Transverse colon (tissue), 4 donors: Measurements from ENCODE around the gene ASTL. TPM values are rescaled to one million over a fixed set of nuclear protein-coding genes. Genes with fewer than 3 reads are reported as not detected.

Source experiments
- DNase-seq: peaks from one replicate; pipeline ENCODE4 v3.0.0-alpha.2; 2019
- H3K27ac ChIP-seq, 4 donors: fragments of 200-600 bp; sonication (generic); 2 replicates each; pipeline ENCODE4 v1.5.1; 2016 to 2018; ENCODE audit warnings: inconsistent platforms in 4 of 4
- H3K27me3 ChIP-seq: fragments of 200-600 bp; sonication (generic); 2 replicates; pipeline ENCODE4 v1.5.1; 2017; ENCODE audit warnings: inconsistent platforms
- H3K36me3 ChIP-seq, 4 donors: fragments of 200-600 bp; sonication (generic); 2 replicates each; pipeline ENCODE4 v1.5.1; 2017 to 2019; ENCODE audit warnings: inconsistent platforms in 4 of 4
- H3K4me1 ChIP-seq, 4 donors: fragments of 200-600 bp; sonication (generic); 2 replicates each; pipeline ENCODE4 v1.5.1; 2017 to 2020; ENCODE audit warnings: inconsistent platforms in 4 of 4
- H3K4me3 ChIP-seq, 4 donors: fragments of 200-600 bp; sonication (generic); 1 replicate in 1 of 4; 2 replicates in 3 of 4; pipeline versions ENCODE4 v1.5.1 to v1.6.1; 2017 to 2019; ENCODE audit warnings: inconsistent platforms in 4 of 4
- H3K9me3 ChIP-seq, 2 donors: fragments of 200-600 bp; sonication (generic); 2 replicates each; pipeline ENCODE4 v1.5.1; 2017 to 2019; ENCODE audit warnings: inconsistent platforms in 2 of 2
- EP300 ChIP-seq: sonication (generic); formaldehyde crosslinking; IDR thresholded peaks from one replicate; pipeline ENCODE4 v1.6.1; 2017; ENCODE audit warnings: antibody characterized with exemption, low read depth
- POLR2A ChIP-seq: fragments of 450-650 bp; IDR thresholded peaks from one replicate; pipeline ENCODE4 v1.6.1; 2016; ENCODE audit warnings: antibody characterized with exemption, mild to moderate bottlenecking, moderate library complexity
- POLR2AphosphoS5 ChIP-seq, 3 donors: sonication (generic); formaldehyde crosslinking; IDR thresholded peaks; one replicate each; pipeline ENCODE4 v1.6.1; 2016; ENCODE audit warnings: antibody characterized with exemption in 3 of 3
- WGBS, 2 donors: methylation state at CpG; one replicate each; pipeline ENCODE4 v1.1.5; 2018; ENCODE audit warnings: low coverage in 1 of 2; 5-methylcytosine and 5-hydroxymethylcytosine counted together
- in situ Hi-C, 4 donors: fragments of 200-750 bp; cut with MboI; loops; one replicate each; pipeline versions ENCODE4 v1.15.0 to v1.15.1; 2017; ENCODE audit warnings: low sequenced_read_pairs in 3 of 4, low pct_ligation_motif_present in 1 of 4, low pct_unique_long_range_greater_than_20kb in 1 of 4
- intact Hi-C: fragments of 100-400 bp; cut with DNase I; formaldehyde crosslinking; loops from one replicate; pipeline ENCODE4 v1.15.1; 2023; ENCODE audit warnings: low total_unique reads
- total RNA-seq, 4 donors: library from RNA; depleted of rRNA; stranded (reverse); fragments of >200 nt; gene quantifications; one replicate each; pipeline ENCODE4 v1.1.0, GENCODE V29; 2016
- TF ChIP-seq, protein P1 (sequence below), 5 experiments: fragments of 200-600 bp in 3 of 5; fragments of 450-650 bp in 2 of 5; sonication (generic) in 3 of 5; IDR thresholded peaks; 1 replicate in 2 of 5; 2 replicates in 3 of 5; pipeline ENCODE4 v1.5.1; 2016 to 2017; ENCODE audit warnings: antibody characterized with exemption in 5 of 5, inconsistent platforms in 3 of 5, mild to moderate bottlenecking in 2 of 5, moderate library complexity in 1 of 5

Gene ASTL
- total RNA-seq, 4 donors from 2014 or later = 0.95 TPM; not detected in 3

DNA sequence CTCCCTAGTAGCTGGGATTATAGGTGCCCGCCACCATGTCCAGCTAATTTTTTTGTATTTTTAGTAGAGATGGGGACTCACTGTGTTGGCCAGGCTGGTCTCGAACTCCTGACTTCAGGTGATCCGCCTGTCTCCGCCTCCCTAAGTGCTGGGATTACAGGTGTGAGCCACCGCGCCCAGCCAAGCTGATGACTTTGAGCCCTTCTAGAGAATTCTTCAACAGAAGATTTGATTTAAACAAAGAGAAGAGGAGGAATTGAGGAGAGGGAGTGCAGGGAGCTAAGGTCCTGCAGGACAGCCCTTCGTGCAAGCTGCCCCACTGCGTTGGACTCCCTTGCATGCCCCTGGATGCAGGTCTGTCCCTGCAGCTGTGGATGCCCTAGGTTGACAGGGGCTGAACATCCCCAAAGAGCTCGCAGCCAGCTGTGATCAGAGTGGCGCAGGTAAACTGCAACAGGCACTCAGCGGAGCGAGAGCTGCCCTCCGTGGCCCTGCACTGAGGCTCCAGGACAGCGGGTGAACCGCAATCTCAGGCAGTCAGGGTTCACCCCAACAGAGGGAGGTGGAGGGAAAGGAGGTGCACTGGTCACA, 35.6 kb downstream of the ASTL start:
- peak; percentile 2 for DNase-seq
- in situ Hi-C loops (loop anchor here in 3 of 4 donors (25.0 kb wide), 1 partner anchor 90 kb away; no protein-coding TSS in a partner anchor), intact Hi-C loops (no loop called here)
- TF ChIP-seq POLR2A (no peak), POLR2AphosphoS5 (IDR thresholded peaks at IDR 0.05) (no peak), EP300 (no peak)
- TF ChIP-seq, protein P1, sequence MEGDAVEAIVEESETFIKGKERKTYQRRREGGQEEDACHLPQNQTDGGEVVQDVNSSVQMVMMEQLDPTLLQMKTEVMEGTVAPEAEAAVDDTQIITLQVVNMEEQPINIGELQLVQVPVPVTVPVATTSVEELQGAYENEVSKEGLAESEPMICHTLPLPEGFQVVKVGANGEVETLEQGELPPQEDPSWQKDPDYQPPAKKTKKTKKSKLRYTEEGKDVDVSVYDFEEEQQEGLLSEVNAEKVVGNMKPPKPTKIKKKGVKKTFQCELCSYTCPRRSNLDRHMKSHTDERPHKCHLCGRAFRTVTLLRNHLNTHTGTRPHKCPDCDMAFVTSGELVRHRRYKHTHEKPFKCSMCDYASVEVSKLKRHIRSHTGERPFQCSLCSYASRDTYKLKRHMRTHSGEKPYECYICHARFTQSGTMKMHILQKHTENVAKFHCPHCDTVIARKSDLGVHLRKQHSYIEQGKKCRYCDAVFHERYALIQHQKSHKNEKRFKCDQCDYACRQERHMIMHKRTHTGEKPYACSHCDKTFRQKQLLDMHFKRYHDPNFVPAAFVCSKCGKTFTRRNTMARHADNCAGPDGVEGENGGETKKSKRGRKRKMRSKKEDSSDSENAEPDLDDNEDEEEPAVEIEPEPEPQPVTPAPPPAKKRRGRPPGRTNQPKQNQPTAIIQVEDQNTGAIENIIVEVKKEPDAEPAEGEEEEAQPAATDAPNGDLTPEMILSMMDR (IDR thresholded peaks at IDR 0.05) = no peak
- WGBS, 2 donors = 92% methylated on average over 14 of the region's 15 CpGs; no CpG with 5 or more reads in 1 of the 2 donors
- Histone ChIP-seq H3K4me1 (no peaks in the 10 kb centered on the region), H3K27ac (no peak overlapping the region), H3K4me3 (no peak overlapping the region), H3K27me3 (no peaks in the 10 kb centered on the region), H3K36me3 (no peaks in the 10 kb centered on the region), H3K9me3 (peaks cover 0 to 9% of the 10 kb centered on the region in 2 donors)

DNA sequence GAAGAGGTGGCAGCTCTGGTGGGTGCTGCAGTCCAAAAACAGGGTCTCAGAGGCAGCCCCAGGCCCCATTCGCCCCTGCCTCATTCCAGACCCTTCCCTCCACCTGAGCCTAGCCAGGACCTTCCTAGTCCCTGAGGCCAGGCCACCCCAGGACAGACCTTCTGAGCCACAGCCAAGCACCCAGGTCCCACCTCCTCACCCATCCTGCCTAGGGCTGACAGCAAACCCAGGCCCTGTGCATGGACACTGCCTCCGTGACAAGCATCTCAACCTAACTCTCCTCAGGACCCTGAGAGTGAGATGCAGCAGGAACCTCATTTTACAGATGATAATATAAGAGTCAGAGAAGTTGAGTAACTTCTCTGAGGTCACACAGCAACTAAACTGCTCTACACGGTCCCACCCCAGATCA, 37.4 kb downstream of the ASTL start:
- Histone ChIP-seq H3K4me1 (no peaks in the 10 kb centered on the region), H3K36me3 (no peaks in the 10 kb centered on the region), H3K4me3 (no peak overlapping the region), H3K27ac (no peak overlapping the region), H3K9me3 (peaks cover 0 to 9% of the 10 kb centered on the region in 2 donors), H3K27me3 (no peaks in the 10 kb centered on the region)
- 94% methylated on average over 3 of the region's 3 CpGs; no CpG with 5 or more reads in 1 of the 2 donors for WGBS, 2 donors
- intact Hi-C loops (no loop called here), in situ Hi-C loops (loop anchor here in 3 of 4 donors (25.0 kb wide), 1 partner anchor 89 kb away; no protein-coding TSS in a partner anchor)
- TF ChIP-seq POLR2AphosphoS5 (IDR thresholded peaks at IDR 0.05) = no peak
- TF ChIP-seq, protein P1 (IDR thresholded peaks at IDR 0.05) = no peak
- TF ChIP-seq EP300 = no peak
- no peak for TF ChIP-seq POLR2A
- no peak for DNase-seq

DNA sequence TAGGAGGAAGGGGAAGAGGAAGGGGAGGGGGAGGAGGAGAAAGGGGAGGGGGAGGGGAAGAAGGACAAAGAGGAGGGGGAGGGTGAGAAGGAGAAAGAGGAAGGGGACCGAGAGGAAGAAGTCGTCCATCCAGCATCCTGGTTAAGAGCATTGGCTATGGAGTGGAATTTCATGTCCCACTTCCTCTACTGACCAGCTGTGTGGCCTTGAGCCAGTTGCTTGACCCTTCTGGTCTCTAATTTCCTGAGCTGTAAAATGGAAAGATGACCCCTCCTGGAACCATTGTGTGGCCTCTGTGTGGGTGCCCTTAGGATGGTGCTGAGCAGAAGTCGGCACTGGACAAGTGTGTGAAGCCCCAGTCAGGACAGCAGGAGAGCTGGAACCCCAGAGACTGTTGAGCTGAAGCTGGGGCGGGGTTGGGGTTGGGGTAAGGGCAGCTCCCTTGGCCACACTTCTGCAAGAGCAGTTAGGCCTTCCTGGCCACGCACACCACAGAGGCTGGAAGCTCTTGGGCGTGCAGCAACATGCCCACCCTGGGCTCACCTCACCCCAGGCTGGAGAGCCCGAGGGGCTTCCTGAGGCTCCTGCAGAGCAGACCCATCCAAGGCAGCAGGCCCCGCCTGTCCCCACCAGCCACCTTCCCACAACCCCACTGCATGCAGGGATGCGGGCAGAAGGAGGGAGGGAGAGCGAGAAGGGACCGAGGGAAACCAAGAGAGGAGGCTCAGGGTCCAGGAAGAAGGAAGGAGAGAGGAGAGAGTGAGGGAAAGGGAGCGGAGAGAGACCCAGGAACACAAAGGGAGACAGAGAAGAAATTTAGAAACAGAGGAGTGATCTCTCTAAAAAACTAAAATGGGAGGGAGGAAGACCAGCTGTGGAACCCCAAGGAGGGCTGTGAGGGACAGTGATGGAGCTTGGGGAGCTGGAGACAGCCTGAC, 38.2 kb downstream of the ASTL start:
- intact Hi-C loops (no loop called here), in situ Hi-C loops (loop anchor here in 3 of 4 donors (25.0 kb wide), 1 partner anchor 88 kb away; no protein-coding TSS in a partner anchor)
- 76 to 84% methylated on average over 4 to 11 of the region's 12 CpGs for WGBS, 2 donors
- Histone ChIP-seq H3K4me1 (no peaks in the 10 kb centered on the region), H3K27ac (no peak overlapping the region), H3K36me3 (no peaks in the 10 kb centered on the region), H3K9me3 (peaks cover 0 to 2% of the 10 kb centered on the region in 2 donors), H3K4me3 (no peak overlapping the region), H3K27me3 (no peaks in the 10 kb centered on the region)
- no peak for TF ChIP-seq POLR2A
- no peak for TF ChIP-seq EP300
- no peak for TF ChIP-seq POLR2AphosphoS5 (IDR thresholded peaks at IDR 0.05)
- TF ChIP-seq, protein P1 (IDR thresholded peaks at IDR 0.05) = no peak
- DNase-seq = peak; percentile 3

DNA sequence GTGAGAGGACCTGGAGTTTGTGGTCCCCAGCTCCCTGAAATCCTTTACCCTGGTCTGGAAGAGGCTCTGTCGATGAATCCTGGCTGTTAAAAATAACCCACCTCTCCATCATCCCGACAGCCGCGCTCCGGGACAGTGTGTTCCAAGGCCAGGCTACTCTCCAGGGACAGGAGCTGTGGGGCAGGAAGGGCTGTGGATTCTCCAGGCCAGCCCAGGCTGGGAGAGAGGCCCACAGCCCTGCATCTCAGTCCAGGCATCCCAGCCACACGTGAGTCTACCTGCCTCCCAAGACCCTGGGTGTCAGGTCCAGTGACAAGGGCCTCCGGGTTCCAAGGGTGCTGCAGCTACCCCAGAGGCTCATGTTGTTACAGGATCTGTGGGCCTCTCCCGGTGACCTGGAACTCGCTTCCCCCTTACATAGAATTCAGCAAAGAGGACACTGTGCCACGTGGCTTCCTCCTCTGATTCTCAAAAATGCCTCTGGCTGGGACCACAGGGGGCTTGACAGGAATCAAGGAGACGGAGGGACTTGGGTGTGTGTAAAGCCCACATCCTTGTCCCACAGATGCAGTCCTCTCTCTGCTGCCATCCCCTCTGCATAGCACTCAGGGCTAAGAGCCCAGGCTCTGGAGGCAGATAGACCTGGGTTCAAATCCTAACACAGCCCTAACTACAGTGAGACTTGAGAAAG, 39.3 kb downstream of the ASTL start:
- in situ Hi-C loops (no loop called here), intact Hi-C loops (no loop called here)
- peak; percentile 4 for DNase-seq
- Histone ChIP-seq H3K36me3 (no peaks in the 10 kb centered on the region), H3K27me3 (no peaks in the 10 kb centered on the region), H3K4me3 (no peak overlapping the region), H3K9me3 (no peaks in the 10 kb centered on the region), H3K4me1 (no peaks in the 10 kb centered on the region), H3K27ac (no peak overlapping the region)
- 75% methylated on average over 11 of the region's 11 CpGs; no CpG with 5 or more reads in 1 of the 2 donors for WGBS, 2 donors
- TF ChIP-seq POLR2A (no peak), EP300 (no peak), POLR2AphosphoS5 (IDR thresholded peaks at IDR 0.05) (no peak)
- TF ChIP-seq, protein P1 (IDR thresholded peaks at IDR 0.05) = no peak
